HS-27A (cell line): Measurements from ENCODE around the gene CEBPA.

Source experiments
- DNase-seq: peaks from one replicate; pipeline ENCODE4 v3.0.0-alpha.2; 2012; ENCODE audit warnings: low read depth, missing footprints

CEBPA gene

DNA sequence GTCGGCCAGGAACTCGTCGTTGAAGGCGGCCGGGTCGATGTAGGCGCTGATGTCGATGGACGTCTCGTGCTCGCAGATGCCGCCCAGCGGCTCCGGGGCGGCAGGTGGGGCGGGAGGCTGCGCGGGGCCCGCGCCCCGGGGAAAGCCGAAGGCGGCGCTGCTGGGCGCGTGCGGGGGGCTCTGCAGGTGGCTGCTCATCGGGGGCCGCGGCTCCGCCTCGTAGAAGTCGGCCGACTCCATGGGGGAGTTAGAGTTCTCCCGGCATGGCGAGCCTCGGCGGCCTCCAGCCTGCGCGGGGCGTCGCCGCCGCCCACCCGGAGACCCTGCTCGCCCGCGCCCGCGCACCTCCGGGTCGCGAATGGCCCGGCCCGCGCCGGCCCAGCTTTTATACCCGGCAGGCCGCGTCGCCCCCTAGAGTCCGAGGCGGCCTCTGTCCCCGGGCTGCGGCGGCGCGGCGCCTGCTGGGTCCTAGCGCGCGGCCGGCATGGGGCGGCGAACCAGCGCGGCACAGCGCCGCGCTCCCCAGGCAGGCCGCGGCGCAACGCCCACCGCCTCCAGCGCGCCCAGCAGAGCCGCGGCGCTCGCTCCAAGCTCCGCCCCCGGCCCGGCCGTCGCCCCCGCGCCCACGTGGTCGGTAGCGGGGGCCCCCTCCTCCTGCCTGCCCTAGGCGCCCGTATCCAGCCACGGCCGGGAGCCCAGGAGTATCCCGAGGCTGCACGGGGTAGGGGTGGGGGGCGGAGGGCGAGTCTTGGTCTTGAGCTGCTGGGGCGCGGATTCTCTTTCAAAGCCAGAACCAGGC is at the start of gene CEBPA:
Gene CEBPA, minus strand, starts transcription at position 360 of the 799 bp plus-strand sequence. Its CDS starts 120 bp downstream, at position 240.
- no peak for DNase-seq

DNA sequence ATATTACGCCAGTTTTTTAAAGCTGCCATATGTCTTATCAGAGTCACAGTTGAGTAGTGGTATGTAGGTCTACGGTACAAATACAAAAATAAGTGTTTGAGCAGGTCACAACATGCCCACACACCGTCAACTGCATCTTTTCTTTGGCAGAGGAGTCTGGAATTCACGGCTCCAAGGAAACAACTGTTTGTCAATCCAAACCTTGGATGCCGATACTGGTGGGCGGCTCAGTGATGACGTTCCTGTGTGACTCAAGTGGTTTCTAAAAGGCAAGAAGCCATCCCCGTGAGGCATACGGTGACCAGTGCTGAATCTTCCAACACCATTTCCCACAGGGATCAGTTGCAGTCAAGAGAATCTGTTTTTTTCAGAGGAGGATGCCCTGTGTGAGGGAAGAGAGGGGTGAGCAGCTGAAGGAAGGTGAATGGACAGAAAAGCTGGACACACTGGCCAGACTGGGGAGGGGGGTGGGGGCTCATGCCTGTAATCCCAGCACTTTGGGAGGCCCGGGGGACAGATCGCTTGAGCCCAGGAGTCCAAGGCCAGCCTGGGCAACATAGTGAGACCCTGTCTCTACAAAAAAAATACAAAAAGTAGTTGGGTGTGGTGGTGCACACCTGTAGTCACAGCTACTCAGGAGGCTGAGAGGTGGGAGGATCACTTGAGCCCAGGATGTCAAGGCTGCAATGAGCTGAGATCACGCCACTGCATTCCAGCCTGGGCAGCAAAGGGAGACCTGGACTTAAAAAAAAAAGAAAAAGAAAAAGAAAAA is 48.4 kb upstream of the CEBPA start:
- no peak for DNase-seq

DNA sequence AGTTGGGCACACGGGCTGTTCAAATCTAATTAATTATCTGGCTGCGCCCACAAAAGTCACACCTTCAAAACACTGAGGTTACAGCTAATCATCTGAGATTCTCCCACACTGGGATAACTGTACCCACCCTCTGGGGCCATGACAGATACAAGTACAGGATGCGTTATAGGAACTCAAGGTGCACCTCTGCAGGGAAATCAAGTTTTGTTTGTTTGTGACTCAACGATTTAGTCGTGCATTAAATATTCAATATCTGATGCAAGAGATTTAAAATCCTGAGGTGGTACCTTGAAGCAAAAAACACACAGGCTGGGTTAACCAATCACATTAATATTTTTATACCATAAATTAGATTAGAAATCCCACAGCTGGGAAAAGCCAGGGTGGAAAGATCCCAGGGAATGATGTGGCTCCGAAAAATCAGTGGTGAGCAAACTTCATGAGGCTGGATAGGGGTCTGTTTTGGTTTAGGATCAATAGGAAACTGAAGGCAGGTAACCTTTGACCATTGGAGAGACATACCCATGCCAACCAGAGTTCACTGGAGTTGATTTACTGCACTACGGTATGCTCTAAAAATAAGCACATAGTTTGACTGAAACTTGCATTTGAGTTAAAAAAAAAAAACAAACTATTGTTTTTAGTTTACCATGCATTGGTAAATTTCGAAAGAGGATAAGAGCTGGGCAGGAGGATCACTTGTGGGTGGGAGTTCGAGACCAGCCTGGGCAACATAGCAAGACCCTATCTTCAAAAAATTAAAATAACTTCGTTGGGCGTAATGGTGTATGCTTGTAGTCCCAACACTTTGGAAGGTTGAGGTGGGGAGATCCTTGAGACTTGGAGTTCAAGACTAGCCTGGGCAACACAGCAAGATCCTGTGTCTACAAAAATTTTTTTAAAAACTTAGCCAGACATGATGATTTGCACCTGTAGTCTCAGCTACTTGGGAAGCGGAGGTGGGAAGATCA is 47.3 kb upstream of the CEBPA start:
- DNase-seq, result no peak

DNA sequence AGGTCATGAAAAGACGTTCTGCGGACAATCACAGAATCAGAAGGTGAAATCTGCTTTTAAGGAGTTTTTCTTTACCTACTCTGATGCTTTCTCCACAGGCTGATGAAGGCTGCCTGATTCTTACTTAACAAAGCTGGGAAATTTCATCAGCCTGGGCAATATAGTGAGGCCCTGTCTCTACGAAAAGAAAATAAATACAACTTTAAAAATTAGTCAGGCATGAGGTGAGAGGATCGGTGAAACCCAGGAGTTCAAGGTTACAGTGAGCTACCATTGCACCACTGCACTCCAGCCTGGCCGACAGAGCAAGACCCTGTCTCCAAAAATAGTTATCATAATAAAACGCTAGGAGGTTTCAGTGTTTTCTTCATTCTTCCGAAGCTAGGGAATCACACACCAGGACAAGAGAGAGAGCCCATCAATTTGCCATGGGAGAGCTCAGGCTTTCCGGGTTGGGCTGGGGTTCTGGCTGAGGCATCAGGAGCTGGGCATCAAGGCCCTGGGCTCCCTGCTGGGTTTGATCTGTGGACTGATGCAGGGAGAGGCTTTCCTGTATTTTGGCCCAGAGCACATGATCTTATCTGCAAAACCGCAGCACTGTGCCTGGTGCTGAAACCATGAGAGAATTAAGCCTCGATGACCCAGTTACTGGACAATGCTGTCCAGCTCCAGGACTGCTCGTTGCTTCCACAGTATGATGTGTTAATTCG is 46.1 kb upstream of the CEBPA start:
- no peak for DNase-seq

DNA sequence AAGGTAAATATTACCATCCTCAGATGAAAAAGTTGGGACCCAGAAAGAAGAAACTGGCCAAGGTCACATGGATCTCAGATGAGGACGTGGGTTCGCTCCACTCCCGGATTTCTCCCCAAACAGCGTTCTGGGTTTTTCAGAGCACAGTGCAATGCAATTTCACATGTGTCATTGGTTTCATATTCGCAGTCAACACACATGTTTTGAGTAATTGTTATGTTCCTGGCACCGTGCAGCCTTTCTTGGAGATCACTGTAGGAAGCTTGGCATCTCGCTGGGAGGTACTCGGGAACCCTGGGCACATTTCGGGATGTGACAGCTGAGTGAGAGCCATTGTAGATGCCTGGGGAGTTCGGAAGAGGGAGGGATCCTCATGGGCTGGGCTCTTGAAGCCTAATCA is 45.0 kb upstream of the CEBPA start:
- DNase-seq, result no peak

DNA sequence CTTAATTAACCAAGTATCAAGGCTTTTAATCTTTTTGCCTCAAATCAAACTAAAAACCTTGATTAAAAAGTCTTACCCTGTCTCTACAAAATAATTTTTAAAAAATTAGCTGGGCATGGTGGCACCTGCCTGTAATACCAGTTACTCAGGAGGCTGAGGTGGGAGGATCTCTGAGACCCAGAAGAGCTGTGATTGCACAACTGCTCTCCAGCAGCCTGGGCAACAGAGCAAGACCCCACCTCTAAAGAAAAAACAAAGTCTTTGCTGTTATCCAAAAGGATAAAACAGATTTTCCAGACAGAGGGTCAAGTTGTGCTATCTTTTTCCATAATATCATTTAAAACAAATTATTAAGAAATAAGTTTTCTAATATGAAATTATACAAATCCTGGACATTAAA is 44.3 kb upstream of the CEBPA start:
- no peak for DNase-seq

DNA sequence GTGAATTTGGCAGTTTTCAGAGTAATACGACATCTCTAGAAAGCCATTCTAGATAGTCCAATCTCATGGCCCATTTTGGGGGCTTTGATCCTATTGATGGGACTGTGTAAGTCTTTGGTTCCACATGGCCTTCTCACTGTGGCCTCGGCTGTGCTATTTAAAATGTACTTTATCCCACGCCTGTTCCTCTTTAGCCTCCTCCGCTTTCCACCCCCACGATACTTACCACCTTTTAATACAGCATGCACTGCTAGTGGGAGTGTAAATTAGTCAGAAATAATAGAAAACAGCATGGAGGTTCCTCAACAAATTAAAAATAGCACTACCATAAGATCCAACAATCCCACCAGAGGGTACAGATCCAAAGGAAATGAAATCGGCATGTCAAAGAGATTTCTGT is 42.8 kb upstream of the CEBPA start:
- no peak for DNase-seq

DNA sequence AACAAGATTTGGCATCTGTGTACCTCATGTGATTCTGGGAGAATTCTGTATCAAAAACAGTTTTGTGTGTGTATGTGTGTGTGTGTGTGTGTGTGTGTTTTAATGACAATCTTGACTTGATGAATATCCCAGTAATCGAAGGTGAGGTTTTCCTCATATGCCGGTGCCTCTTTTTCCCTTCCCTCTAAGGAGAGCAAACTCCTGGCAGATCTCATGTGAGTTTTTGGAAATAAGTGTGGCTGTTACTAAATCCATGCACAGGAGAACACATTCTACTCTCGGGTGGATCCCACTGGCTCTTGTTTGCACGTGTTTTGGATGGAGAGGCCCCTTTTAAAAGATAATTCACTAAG is 42.2 kb upstream of the CEBPA start:
- DNase-seq, result no peak

DNA sequence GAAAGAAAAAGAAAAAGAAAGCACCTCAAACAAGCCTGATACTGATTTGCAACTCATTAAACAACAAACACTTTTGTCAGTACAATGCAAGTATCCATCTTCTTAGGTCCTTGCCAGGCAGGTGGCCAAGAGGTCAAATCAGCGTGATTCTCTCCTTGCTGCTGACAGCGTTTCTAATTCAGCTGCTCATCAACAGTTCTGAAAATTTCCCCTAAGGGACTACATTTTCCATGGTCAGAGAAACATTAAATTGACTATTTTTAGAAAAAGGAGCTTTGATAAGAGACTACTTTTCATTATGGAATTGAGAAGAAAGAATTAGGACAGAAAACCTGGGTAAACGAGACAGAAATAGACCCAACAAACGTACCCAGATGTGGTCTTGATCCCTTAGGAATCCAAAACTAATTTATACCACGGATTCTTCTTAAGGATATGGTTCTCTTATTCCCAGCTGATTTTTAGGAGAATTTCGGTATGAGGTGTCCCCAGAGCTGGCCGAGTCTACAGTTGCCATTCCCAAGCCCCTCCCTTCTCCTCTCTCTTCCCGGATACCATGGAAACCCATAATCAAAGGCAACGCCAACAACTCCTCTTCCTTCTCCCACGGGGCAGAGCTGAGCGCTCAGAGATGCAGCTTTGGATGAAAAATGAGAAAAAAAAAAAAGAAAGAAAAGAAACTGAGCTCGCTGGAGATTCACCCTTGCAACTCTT is 41.7 kb upstream of the CEBPA start:
- DNase-seq, result no peak

DNA sequence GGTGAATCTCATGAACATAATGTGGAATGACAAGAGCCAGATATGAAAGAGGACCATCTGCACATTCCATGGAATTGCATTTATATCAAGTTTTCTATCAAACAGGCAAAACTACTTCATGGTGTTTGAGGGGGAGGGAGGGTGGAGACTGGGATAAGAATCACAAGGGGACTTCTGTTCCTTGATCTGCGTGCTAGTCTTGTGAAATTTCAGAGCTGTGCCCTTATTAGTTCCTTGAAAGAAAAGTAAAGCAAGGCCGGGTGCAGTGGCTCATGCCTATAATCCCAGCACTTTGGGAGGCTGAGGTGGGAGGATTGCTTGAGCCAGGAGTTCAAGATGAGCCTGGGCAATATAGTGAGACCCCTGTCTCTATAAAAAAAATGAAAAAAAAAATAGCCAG is 41.0 kb upstream of the CEBPA start:
- no peak for DNase-seq

DNA sequence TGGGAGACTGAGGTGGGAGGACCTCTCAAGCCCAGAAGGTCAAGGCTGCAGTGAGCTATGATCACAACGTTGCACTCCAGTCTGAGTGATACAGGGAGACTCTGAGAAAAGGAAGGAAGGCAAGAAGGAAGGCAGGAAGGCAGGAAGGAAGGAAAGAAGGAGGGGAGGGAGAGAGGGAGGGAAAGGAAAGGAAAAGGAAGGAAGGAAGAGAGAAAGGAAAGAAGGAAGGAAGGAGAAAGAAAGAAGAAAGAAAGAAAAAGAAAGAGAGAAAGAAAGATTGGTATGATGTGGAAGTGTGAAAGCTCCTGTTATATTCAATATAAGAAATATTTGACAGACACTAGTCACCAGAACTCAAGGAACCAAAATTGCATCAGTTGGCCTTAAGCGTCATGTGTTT is 38.7 kb upstream of the CEBPA start:
- no peak for DNase-seq

DNA sequence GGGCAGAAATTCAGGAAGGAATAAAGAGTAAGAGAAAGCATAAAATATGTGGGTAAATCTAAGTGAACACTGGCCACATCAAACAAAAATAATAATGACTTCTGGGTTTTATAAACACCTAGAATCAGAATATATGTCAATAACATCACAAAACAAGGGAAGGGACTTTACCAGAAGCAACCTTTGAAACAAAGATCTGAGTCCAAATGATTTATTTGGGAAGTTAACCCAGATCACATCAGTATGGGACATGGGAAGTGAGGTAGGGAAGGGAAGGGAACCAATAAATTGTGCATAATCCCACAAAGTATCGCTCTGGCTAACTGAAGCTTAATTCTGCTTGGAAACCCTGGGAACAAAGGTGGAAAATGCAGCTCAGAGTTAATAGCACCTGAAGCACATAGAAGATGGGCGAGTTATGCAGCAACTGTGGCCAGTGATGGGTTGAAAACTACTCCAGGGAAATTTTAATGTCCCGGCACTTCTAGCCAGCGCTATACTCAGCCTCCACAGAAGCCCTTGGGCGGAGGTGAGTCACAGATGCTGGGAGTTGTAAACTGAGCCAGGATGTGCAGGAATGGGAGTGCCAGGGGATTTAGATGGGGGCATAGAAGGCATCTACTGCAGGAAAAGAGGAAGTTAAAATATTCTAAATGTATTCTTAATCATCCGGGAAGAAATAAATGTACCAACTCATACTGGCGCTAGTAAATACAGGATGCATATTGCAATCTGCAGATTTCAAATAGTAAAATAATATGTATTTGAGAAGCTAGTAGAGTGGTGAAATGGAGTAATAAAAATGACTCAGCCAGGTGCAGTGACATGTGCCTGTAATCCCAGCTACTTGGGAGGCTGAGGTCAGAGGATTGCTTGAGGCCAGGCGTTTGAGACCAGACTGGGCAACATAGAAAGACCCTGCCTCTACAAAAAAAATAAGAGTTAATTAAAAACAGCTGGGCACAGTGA is 37.0 kb upstream of the CEBPA start:
- no peak for DNase-seq

DNA sequence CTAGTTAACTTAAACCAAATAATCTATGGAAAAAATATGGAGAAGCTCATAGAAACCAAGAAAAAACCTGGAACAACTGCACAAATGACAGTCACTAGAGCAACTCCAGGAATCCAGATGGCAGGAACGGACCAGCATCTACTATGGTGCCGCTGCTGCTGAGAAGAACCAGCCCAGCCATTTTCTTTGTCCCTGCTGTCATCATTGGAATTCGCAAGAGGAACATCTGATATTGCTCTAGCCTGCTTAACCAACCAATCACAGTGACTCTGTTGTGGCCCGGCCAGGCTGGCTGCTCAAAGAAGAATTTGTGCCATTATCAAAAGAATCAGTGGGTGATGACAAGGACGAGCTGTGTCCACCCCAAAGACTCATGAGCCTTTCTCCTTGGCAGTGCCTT is 33.1 kb upstream of the CEBPA start:
- DNase-seq, result no peak

DNA sequence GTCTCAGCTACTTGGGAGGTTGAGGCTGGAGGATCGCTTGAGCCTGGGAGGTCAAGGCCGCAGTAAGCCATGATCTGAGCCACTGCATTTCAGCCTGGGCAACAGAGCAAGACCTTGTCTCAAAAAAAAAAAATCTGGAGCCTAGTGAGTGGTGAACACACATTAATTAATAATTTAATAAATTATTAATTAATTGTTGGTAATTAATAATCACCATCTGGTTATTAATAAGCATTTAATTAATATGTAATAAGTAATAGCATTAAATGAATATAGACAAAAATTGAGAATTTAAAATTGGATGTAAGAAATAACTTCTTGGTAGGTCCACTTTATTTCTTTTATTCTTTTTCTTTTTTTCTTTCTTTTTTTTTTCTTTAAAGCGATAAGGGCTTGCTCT is 31.9 kb upstream of the CEBPA start:
- DNase-seq, result no peak

DNA sequence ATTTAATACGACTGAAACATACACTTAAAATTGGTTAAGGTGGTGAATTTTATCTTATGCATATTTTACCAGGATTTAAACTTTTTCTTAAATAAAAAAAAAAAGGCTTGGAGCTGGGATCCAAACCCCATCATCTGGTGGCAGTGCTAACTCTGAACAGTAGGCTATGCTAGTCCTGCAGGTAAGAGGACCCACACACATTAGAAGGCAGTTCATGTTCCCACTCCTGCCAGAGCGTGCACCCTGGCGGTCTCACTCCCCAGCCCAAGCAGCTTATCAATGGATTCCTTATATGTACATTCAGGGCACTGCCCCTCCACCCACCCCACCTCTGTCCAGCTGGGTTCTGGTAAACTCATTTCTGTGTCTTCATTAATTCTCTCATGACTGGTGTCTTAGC is 31.3 kb upstream of the CEBPA start:
- no peak for DNase-seq

DNA sequence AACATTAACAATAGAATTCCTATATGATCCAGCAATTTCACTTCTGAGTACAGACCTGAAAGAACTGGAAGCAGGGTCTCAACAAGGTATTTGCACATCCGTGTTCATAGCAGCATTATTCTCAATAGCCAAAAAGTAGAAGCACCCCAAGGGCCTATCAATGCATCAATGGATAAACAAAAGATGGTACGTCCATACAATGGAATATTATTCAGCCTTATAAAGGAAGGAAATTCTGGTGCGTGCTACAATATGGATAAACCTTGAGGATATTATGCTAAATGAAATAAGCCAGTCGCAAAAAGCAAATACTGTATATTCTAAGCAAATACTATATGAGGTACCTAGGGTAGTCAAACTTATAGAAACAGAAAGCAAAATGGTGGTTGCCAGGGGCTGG is 30.8 kb upstream of the CEBPA start:
- DNase-seq, result no peak

DNA sequence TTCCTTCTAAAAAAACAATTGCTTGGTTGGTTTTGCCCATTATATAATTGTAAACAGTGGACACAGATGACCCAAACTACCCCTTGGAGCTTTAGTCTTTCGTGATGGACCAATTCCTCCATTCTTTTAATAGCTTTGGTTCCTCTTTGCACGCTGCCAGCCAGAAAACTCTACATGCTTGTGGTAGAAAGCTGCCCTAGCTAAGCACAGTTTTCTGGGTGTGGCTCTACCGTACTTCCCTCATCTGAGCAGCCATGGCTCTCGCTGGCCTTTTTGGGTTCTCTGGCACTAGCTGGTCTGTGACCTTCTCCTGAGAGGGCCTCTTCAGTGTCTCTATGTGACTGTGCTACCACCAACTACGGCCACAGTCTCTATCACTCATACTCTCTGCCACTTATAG is 29.9 kb upstream of the CEBPA start:
- DNase-seq, result no peak

DNA sequence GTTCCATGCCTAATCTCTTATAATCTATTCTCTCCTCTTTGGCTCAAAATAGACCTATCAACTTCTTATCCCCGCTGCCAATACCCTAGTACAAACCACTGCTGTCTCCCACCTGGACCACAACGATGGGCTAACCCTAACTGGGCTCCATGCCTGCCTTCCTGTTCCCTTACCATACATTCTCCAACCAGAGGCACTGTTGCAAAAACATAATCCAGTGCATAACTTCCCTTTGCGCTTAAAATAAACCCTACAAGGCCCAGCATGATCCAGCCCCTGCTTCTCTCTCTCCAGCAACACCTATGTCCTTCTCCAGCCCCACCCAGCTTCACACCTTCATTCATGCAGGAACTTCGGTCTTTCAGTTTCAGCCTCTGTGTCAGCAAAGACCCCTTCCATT is 27.4 kb upstream of the CEBPA start:
- no peak for DNase-seq

DNA sequence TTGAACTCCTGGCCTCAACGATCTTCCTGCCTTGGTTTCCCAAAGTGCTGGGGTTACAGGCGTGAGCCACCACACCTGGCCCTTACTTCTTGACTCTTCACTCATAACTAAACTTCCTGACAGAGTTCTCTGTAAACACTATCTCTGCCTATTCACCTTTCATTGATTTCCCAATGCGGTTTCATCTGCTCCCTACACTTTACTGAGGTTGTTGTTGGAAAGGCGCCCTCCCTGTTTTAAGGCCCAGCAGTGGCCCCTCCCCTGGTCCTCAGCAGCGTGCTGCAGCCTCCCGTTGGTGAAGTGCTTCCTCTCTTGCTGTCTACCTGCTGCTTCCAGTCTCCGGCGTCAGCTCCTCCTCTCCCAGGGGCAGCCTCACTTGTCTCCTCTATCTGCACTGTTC is 26.7 kb upstream of the CEBPA start:
- DNase-seq, result no peak

DNA sequence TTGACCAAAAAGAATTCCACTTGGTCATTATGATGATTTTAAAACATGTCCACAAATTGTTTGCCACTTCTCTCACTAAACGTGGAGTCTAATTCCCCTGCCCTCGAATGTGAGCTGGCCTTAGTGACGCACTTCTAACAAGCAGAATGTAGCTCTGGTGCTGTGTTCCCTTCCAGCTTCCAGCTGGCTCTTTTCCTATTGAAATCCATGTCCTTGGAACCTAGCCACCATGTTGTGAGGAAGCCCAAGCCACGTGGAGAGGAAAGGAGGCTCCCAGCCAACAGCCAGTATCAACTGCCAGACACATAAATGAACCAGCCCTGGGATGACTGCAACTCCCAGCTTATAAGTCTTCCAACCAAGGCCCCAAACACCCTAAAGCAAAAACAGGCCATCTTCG is 23.6 kb upstream of the CEBPA start:
- DNase-seq, result no peak
